Head of caudate nucleus (tissue), 42 donors: ENCODE data around the gene TUSC2.
"Not testable (repeated sequence)": the region's sequence is repeated elsewhere in the genome, so short reads cannot be mapped to it uniquely, and the experiment has no call there.

Experiments used
- DNase-seq, 42 donors: peaks; one replicate each; pipeline versions ENCODE4 v3.0.0 to v3.0.0-alpha.2; 2020 to 2021; ENCODE audit warnings: mixed read lengths in 7 of 42
- intact Hi-C: fragments of 100-400 bp; cut with DNase I; formaldehyde crosslinking; loops from one replicate; pipeline ENCODE4 v1.15.0; 2022

The TUSC2 gene

DNA sequence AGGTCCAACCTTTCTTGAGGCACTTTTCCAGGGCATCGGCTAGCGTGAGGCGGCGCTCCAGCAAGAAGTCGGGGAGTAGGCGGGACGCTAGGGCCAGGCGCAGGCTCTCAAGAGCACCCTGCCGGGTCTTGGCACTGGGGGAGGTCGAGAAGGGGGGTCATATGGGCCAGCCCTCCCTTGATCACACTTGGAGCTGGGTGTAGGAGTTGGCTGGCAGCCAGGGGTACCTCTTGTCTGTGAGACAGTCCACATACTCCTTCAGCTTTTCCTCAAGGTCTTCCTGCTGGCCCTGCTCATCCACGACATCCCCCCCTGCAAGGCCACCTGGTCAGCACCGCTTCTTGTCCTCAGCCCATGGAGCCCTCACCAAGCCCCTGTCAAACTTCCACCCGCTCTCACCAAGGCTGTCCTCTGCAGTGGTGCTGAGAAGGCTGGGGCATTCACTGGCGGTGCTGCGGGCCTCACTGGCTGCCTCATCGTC is 37.8 kb downstream of the TUSC2 start:
- intact Hi-C loops, result loop anchor here (5.0 kb wide), 1 partner anchor 37 kb away; the partner anchor contains the start of gene TUSC2
- no peak for DNase-seq

DNA sequence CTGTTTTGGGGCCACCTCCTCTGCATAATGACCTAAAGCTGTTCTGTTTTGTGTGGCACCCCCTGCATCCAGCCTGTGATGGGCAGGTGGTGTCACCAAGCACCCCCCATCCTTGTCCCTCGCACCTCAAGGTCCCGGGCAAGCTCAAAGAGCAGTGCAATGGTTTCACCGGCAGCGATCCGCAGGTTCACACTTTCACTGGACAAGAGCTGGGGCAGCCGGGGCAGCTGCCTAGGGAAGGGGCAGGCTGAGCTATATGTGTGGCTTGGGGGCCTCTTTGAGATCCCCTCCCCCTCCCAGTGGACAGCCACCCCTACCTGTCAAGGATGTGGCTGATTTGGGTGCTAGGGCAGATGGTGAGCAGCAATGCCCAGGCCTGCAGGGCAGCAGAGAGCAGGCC is 38.9 kb downstream of the TUSC2 start:
- intact Hi-C loops, result no loop called here
- no peak for DNase-seq

DNA sequence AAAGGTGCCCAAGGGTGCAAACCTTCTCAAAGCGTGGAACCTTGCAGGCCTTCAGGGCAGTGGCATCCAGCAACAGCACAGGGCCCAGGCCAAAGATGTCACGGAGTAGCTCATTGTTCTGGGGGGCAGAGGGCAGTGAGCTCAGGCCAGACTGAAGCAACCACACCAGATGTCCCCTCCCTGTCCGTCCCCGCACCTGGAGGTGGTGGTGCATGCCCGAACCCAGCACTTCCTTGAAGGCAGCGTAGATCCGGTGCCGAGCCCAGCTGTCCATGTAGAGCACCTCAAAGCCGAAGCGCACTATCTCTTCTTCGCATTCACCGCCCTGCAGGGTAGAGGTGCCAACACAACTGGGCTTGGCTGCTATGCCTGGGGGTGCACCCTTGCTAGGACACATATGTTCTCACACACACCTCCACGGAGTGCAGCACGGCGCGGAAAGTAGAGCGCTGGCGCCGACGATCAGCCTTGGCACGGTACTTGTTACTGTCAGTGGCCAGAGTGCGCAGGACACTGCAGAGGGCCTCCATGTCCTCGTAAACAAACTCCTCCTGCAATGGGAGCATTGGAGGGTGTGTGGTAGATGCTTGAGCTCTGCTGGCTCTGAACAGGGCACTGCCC is 39.5 kb downstream of the TUSC2 start:
- no peak for DNase-seq
- intact Hi-C loops, result no loop called here

DNA sequence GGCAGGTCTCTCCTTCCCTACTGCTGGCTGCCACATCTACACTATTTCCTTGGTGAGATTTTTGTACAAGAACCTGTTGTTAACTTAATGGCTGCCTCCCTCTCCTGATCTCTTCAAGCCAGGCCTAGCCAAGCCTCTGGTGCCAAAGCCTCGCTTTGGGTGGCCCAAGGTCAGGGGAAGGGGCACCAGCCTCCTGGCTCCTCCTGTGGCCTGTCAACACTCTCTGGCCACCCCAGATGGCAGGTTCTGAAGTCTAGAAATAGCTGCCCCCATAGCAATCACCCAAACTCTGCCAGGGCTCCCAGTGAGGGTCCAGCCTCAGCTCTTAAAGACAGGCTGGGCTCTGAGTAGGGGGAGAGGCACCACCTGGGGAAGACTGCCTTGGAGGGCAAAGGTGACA is 40.8 kb downstream of the TUSC2 start:
- no peak for DNase-seq
- intact Hi-C loops, result no loop called here

DNA sequence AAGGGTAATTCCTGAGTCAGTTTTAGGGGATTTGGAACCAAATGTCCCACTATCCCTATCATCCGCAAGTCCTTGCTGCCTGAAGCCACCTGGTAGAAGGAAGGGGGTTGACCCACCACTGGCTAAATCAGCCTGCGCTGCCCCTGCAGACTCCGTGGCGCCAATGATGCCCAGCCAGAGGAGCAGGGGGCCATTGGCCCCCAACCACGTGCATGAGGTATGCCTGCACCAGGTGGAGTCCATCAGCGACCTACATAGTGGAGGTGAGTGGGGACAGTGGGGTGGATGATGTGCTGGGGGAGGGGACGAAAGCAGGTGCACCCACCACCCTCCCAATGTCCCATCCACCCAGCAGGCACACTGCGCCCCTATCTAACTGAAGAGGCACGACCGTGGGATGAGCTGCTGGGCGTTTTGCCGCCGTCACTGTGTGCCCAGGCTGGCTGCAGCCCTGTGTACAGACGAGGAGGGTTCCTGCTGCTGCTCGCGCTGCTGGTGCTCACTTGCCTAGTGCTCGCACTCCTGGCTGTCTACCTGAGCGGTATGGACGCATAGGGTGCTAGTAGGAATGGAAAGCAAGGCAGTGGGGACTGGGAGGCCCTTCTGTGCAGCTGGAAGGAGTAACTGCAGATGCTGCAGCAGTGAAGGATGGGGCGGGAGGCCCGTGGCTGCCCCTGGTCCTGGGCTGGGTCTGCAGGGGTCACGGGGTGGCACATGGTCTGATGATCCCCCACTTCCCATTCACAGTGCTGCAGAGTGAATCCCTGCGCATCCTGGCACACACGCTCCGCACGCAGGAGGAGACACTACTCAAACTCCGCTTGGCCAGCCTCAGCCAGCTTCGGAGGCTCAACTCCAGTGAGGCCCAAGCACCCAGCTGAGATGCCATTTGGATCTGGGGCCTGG is 41.4 kb downstream of the TUSC2 start:
- intact Hi-C loops, result no loop called here
- peak in 1 of 42 donors; percentile 12 for DNase-seq

DNA sequence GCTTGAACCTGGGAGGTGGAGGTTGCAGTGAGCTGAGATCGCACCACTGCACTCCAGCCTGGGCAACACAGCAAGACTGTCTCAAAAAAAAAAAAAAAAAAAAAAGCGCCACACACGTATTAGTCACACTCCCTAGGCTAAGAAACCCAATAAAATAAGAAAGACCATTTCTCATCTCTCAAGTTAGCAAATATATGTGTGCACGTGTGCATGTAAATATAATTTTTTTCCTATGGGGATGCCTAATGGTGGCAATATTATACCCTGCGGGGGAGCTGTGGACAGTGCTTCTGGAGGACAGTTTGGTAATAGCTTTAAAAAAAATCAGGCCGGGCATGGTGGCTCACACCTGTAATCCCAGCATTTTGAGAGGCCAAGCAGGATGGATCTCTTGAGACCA is 43.9 kb downstream of the TUSC2 start:
- intact Hi-C loops, DNase-seq: not testable (repeated sequence)

DNA sequence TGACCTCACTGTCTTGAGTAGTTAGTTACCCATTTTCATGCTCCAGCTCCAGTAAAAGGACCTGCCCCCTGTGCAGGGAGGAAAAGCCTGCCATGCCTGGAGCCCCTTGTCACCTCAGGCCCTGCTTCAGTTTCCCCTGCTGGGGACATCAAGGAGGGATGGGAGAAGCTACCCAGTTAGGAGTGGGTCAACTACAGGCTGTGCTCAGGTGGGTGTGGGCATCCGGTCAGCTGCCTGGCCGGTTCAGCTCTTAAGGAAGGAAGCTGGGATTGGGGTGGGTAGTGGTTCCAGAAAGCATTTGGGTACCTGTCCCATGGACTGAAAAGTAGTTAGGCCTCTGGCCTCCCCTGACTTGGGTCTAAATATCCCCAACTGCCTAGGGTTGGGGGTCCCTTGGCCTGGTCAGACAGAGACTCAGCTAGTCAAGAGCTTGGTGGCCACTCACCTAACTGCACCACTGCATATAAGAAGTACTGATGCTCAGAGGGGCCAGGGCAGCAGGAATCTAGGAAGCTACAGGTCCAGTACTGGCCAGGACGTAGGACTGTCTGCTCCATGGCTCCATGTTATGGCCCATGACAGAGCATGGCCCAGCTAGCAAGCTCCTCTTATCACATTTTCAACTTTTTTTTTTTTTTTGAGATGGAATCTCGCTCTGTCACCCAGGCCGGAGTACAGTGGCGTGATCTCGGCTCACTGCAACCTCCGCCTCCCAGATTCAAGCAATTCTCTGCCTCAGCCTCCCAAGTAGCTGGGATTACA is 48.6 kb downstream of the TUSC2 start:
- no peak for DNase-seq
- intact Hi-C loops, result loop anchor here (5.0 to 10.0 kb wide), 3 partner anchors 45 to 165 kb away; partner anchors contain the start of genes GNAT1, HYAL2 and TUSC2

DNA sequence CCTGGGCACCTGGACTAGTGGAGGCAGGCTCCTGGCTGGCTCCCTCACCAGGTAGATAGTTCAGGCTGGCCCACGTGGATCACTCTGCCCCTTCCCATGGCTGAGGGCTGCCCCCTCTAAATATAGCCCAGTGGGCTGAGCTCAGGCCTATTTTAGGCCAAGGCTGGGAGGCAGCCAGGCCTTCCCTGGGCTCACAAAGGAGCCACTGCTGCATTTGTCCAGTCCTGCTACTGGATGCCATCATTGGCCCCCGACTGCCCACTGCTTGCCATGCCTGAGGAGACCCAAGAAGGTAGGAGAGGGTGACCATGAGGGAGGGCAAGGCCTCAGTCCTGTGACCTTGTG is 49.2 kb downstream of the TUSC2 start, which contains the start of gene LSMEM2:
Gene LSMEM2, plus strand, starts transcription at position 208 of the 345 bp plus-strand sequence. Its CDS starts 27 bp downstream, at position 235.
- intact Hi-C loops, result loop anchor here (5.0 to 10.0 kb wide), 3 partner anchors 46 to 164 kb away; partner anchors contain the start of genes GNAT1, HYAL2 and TUSC2
- DNase-seq, result peak in 9 of 42 donors; percentile 39 to 71 (median 55)

DNA sequence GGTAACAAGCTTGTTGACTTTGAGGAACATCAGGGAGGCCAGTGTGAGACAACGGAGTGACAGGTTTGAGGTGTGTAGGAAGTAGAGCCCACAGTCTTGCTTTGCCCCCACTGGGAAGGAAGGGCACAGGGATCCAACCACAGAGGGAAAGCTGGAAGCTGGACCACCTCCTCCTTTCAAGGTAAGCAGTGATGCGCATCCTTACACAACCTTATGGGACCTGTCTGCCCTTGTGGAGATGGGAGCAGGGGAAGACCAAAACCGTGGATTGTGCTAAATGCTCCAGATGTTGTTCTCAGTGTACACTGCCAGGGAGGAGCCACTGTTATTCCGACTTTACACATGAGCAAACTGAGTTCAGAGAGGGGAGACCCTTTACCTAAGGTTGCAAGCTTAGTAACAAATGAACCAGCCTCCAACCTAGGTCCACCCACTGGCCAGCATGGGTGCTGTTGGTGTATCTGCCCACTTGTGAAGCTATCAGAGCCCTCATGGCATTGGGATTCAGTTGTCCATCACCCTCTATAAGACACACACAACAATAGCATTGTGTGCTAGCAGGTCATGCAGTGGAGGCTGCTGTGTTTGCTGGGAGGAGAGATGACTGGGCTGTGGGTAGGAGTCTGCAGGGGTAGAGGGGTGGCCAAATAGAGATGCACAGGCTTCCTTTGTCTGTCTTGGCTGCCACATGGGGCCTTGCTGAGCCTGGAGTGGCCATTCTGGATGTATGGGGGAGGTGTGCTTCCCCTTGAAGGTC is 49.7 kb downstream of the TUSC2 start:
- DNase-seq, result peak in 12 of 42 donors; percentile 28 to 80 (median 60)
- intact Hi-C loops, result loop anchor here (5.0 to 10.0 kb wide), 3 partner anchors 46 to 164 kb away; partner anchors contain the start of genes GNAT1, HYAL2 and TUSC2

DNA sequence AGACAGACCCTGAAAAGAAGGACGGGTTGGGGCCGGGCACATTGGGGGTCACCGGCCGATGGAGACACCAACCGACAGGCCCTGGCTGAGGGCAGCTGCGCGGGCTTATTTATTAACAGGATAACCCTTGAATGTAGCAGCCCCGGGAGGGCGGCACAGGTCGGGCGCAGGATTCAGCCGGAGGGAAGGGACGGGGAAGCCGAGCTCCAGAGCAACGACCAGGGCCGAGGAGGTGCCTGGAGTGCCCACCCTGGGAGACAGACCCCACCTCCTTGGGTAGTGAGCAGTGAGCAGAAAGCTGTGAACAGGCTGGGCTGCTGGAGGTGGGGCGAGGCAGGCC is 51.3 kb downstream of the TUSC2 start:
- DNase-seq, result peak in 1 of 42 donors; percentile 14
- intact Hi-C loops, result loop anchor here (5.0 to 10.0 kb wide), 3 partner anchors 48 to 162 kb away; partner anchors contain the start of genes GNAT1, HYAL2 and TUSC2

DNA sequence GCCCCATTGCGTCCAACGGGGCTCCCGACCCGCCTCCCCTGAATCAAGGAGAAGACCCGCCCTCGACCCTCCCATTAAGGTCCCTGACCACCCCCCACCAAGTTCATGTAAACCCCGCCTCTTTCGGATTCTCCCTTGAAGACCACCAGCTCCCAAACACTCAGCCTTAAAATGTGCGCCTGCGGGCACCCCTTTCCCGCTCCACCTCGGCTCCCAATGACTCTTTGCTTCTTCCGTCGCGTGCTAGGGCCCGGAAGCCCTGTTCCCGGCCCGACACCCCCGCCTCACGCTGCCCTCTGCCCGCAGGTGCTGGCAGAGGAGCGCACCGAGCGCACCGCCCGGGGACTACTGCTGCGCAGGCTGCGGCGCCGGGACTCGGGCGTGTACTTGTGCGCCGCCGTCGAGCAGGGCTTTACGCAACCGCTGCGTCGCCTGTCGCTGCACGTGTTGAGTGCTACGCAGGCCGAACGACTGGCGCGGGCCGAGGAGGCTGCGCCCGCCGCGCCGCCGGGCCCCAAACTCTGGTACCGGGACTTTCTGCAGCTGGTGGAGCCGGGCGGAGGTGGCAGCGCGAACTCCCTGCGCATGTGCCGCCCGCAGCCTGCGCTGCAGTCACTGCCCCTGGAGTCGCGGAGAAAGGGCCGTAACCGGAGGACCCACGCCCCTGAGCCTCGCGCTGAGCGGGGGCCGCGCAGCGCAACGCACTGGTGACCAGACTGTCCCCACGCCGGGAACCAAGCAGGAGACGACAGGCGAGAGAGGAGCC is 51.8 kb downstream of the TUSC2 start:
- intact Hi-C loops, result loop anchor here (5.0 to 10.0 kb wide), 3 partner anchors 49 to 161 kb away; partner anchors contain the start of genes GNAT1, HYAL2 and TUSC2

DNA sequence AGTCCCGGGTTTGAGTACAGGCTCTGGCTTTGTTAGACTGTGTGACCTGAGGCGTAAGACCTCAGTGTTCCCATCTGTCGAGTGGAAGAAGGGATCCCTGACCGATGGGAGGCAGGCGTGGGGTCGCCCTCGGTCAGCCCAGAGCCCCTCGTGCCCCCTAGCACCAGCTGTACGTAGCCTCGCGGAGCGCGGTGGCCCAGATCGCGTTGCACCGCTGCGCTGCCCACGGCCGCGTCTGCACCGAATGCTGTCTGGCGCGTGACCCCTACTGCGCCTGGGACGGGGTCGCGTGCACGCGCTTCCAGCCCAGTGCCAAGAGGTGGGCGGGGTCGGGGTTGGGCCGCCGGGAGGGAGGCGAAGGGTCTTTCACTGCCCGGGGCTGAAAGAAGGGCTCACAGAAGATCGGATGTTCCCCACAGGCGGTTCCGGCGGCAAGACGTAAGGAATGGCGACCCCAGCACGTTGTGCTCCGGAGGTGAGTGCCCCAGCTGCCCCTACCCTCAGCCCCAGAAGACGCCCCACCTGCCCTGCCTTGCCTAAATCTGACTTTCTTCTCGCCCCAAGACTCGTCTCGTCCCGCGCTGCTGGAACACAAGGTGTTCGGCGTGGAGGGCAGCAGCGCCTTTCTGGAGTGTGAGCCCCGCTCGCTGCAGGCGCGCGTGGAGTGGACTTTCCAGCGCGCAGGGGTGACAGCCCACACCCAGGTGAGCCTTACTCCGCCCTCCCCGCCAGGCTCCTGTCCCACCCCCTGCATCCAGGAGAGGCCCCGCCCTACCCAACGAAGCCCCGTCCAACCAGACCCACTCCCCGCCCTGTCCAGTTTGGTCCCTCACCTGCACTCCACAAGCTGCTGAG is 52.7 kb downstream of the TUSC2 start:
- DNase-seq, result peak in 2 of 42 donors; percentile 14 to 17
- intact Hi-C loops, result loop anchor here (5.0 to 10.0 kb wide), 3 partner anchors 49 to 161 kb away; partner anchors contain the start of genes GNAT1, HYAL2 and TUSC2

More for the DNA sequence above, 51.8 kb downstream of the TUSC2 start:
- DNase-seq, result peak in 2 of 42 donors; percentile 13 to 19
